GM10248 (cell line): ENCODE results near the gene BPGM.

Experiments
- CTCF ChIA-PET: fragments of 300-600 bp; sonication (Branson Sonifier 250); formaldehyde crosslinking; extraction: SDS; loops from one replicate; lab custom pipeline; 2021; ENCODE audit warnings: antibody characterized with exemption; lab: Yijun Ruan, JAX
- POLR2A ChIA-PET: fragments of 350-650 bp; sonication (Branson Sonifier 250); formaldehyde crosslinking; extraction: SDS; loops from one replicate; lab custom pipeline; 2020; ENCODE audit warnings: antibody characterized with exemption; lab: Yijun Ruan, JAX
- DNase-seq: peaks from one replicate; pipeline ENCODE4 v3.0.0; 2012; ENCODE audit errors: extremely low spot score
- TF ChIP-seq, protein P1 (sequence below): IDR thresholded peaks from 2 replicates; pipeline ENCODE4 v1.5.1; 2012; ENCODE audit warnings: mild to moderate bottlenecking, low read depth; ENCODE audit errors: extremely low read depth, missing control alignments, control extremely low read depth

The BPGM gene

DNA sequence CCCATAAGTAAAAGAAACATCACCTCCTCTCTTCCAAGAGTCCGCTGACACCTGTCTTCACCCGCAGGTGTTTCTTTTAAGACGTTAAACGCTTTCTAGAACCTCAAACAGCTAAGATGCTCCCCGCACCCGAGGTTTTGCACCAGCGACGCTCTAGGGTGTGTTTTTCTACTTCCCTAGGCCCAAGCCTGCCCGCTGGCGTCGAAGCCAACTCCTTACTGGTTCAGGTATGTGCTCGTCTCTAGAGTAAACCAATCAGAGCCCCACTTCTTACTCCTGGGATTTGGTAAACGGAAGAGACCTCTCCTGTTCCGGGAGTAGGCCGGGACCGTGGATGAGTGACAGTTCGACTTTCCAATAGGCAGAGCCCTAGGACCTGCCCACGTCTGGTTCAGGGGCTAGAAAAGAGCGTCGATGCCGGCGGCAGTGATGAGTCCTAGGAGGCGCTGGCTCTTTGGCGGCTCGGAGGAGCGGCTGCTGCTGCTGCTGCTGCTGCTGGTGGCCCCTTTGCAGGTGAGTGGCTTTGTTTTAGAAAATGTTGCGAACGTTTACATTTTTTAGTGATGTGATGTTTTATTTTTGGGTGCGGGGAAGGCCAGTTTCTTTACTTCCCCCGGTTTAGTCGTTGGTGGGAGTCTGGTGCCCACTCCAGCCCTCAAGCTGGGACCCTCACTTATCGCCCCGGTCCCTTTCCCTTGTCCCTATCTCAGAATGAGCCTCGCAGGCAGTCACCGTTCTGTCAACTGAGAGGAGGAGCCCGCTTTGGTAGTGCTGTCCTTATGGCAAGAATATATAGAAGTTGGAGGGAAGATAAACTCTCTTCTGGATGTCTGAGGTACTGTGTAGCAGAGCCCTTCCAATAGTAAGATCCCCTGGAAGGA is at the start of gene BPGM:
Gene BPGM (plus strand): TSS at position 429 of the 881 bp plus-strand sequence. CDS start 14,655 bp downstream, outside the sequence.
- ChIA-PET POLR2A (interaction anchor here (0.9 to 2.1 kb wide), 8 partner anchors 8 to 518 kb away, joined by 3 to 9 read pairs (median 4); no protein-coding TSS in a partner anchor), CTCF (interaction anchor here (0.8 to 10.1 kb wide), 15 partner anchors 8 to 514 kb away, joined by 3 to 99 read pairs (median 3); partner anchors contain the start of genes AGBL3 and SLC35B4)
- DNase-seq, result peak; percentile 95
- TF ChIP-seq, protein P1, sequence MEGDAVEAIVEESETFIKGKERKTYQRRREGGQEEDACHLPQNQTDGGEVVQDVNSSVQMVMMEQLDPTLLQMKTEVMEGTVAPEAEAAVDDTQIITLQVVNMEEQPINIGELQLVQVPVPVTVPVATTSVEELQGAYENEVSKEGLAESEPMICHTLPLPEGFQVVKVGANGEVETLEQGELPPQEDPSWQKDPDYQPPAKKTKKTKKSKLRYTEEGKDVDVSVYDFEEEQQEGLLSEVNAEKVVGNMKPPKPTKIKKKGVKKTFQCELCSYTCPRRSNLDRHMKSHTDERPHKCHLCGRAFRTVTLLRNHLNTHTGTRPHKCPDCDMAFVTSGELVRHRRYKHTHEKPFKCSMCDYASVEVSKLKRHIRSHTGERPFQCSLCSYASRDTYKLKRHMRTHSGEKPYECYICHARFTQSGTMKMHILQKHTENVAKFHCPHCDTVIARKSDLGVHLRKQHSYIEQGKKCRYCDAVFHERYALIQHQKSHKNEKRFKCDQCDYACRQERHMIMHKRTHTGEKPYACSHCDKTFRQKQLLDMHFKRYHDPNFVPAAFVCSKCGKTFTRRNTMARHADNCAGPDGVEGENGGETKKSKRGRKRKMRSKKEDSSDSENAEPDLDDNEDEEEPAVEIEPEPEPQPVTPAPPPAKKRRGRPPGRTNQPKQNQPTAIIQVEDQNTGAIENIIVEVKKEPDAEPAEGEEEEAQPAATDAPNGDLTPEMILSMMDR, result peak; percentile 48

DNA sequence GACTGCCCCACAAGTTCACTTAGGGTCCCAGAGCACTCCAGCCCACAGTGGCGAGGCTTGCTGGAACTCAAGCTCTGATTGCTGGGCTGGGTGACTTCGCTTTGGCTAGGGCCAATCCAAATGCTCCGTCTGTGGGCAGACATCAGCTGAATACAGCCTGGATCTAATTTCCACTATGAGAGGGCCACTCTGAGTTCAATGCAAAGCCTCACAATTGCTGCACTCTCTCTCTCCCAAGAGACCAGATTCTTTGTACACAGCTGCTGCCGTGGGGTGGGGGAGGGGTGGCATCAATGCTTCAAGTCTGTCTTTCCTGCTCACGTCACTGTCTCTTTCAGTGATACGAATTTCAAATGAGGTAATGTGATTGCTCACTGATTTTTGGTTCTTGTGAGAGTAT is 47.3 kb upstream of the BPGM start:
- ChIA-PET POLR2A (no interaction called here), CTCF (interaction anchor here (3.4 kb wide), 1 partner anchor 9 kb away, joined by 14 read pairs; no protein-coding TSS in a partner anchor)
- no peak for DNase-seq
- TF ChIP-seq, protein P1, result no peak

DNA sequence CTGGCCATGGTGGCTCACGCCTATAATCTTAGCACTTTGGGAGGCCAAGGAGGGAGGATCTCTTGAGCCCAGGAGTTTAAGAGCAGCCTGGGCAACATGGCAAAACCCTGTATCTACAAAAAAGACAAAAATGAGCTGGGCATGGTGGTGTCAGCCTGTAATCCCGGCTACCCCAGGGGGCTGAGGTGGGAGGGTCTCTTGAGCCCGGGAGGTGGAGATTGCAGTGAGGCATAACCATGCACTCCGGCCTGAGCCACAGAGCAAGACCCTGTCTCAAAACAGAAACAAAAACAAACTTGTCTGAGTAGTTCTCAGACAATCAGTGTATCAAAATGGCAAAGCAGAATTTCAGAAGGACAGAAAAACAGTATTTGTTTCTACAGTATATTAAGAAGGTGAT is 45.2 kb upstream of the BPGM start:
- TF ChIP-seq, protein P1, result no peak
- ChIA-PET POLR2A (no interaction called here), CTCF (no interaction called here)
- DNase-seq, result no peak

DNA sequence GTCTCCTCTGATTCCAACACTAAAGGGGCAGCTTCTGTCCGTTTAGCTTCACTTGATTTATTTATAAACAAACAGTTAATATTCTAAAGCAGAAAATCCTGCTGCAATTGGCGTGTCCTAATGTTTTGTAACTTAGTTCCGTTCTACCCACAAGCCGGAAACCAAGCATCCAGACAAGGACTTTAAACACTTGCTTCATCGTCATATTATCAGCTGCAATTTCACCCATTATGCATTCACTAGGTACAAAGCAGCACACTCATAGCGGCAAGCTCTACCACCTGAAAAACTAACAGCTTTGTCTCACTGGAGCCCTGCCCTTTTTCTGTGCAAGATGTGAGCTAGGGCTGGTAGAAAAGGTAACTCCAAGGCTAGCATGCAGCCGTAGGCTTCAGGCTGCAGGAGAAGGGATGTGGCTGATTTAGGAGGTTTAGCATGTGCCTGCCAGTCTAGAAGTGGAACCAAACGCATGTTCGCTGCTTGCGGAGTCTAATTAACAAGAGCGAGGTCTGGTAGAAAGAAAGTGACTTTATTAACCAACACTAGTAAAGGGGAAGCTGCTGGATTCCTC is 43.7 kb upstream of the BPGM start:
- CTCF ChIA-PET, result interaction anchor here (0.9 to 2.7 kb wide), 2 partner anchors 170 to 673 kb away, joined by 3 to 13 read pairs; no protein-coding TSS in a partner anchor
- POLR2A ChIA-PET, result no interaction called here
- DNase-seq, result no peak
- TF ChIP-seq, protein P1, result no peak

DNA sequence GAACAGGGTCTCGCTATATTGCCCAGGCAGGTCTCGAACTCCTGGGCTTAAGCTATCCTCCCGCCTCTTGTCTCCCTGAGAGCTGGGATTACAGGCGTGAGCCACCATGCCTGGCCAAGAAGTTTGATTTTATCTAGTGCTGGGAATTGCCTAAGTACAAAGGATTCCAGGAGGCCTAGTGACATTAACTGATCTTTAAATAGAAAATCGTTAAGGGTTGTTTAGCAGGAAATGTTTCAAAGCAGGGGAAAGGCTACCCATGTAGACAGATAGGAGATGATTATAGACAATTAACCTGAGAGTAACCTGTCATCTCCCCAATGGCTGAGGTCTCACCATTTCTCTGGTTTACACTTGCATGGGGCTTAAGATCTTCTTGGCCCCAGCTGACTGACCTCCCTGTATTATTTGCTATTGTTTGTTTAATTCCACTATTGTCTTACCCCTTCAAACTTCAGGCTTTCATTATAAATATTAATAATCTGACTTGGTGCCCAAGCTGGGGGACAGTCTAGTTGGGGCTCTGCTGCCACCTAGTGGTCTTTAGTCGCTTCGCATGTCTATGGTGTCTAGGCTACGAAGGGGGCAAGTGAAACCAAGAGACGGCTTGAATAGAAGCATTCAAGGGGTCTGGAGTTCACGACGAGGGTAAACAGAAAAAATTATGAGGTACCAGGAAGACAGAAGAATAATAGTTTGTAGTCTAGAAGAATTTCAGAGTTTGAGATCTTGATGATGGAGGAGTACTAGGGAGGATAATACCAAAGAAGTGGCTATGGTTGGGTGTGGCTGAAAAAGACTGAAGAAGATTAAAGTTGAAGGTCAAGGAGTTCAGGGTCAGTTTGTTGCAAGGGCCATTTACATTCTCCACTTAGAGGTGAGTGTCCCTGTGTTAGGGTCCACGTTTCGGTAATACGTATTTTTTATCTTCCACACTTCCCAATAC is 40.4 kb upstream of the BPGM start:
- ChIA-PET CTCF (interaction anchor here (0.6 to 8.6 kb wide), 22 partner anchors 8 to 240 kb away, joined by 3 to 77 read pairs (median 3); no protein-coding TSS in a partner anchor), POLR2A (no interaction called here)
- DNase-seq, result peak; percentile 58
- TF ChIP-seq, protein P1, result peak; percentile 77
